SU-DHL-6 (cell line): ENCODE measurements around the gene STYX.

Experiments
- H2AFZ ChIP-seq: fragments of 200-600 bp; sonication (generic); 2 replicates; pipeline ENCODE4 v1.6.1; 2014; ENCODE audit warnings: low read depth, mild to moderate bottlenecking, moderate library complexity, mixed read lengths, antibody characterized with exemption, low read length; ENCODE audit not compliant: severe bottlenecking
- H3F3A ChIP-seq: fragments of 200-600 bp; shearing (Covaris generic); 2 replicates; pipeline ENCODE4 v1.6.0; 2016; ENCODE audit warnings: antibody characterized with exemption, mild to moderate bottlenecking; ENCODE audit not compliant: insufficient read depth
- H3K27ac ChIP-seq: fragments of 200-600 bp; sonication (generic); 2 replicates; pipeline ENCODE4 v1.5.1; 2016; ENCODE audit warnings: low read depth, mild to moderate bottlenecking, low read length, moderate library complexity, mixed read lengths
- H3K27me3 ChIP-seq: fragments of 200-600 bp; sonication (generic), shearing (Covaris generic); 2 replicates; pipeline ENCODE4 v1.6.0; 2014; ENCODE audit warnings: mild to moderate bottlenecking, low read length
- H3K36me3 ChIP-seq: fragments of 200-600 bp; sonication (generic); 2 replicates; pipeline ENCODE4 v1.6.1; 2014; ENCODE audit warnings: mild to moderate bottlenecking, low read length, mixed read lengths
- H3K4me2 ChIP-seq: fragments of 300-600, 200-600 bp; shearing (Covaris generic), sonication (generic); 2 replicates; pipeline ENCODE4 v1.6.0; 2014; ENCODE audit warnings: low read length, low read depth, mild to moderate bottlenecking; ENCODE audit not compliant: poor library complexity, severe bottlenecking
- H3K4me3 ChIP-seq: fragments of 200-600 bp; sonication (generic); 2 replicates; pipeline ENCODE4 v1.5.1; 2014; ENCODE audit warnings: antibody characterized with exemption, low read length, mild to moderate bottlenecking, mixed read lengths; ENCODE audit not compliant: insufficient read depth, poor library complexity, severe bottlenecking
- H3K79me2 ChIP-seq: fragments of 200-600 bp; sonication (generic); 2 replicates; pipeline ENCODE4 v1.6.1; 2014; ENCODE audit warnings: mild to moderate bottlenecking, low read length, moderate library complexity; ENCODE audit not compliant: insufficient read depth
- H3K9ac ChIP-seq: fragments of 200-600 bp; sonication (generic); 2 replicates; pipeline ENCODE4 v1.7.0; 2014; ENCODE audit warnings: mild to moderate bottlenecking, low read length
- H3K9me2 ChIP-seq: fragments of 200-600 bp; sonication (generic); replicated peaks from 2 replicates; pipeline ENCODE4 v1.6.1; 2014; ENCODE audit warnings: low read length; ENCODE audit not compliant: insufficient read depth
- H3K9me3 ChIP-seq: fragments of 200-600 bp; sonication (generic); 2 replicates; pipeline ENCODE4 v1.6.1; 2014; ENCODE audit warnings: low read length, mixed read lengths; ENCODE audit not compliant: insufficient read depth
- H4K20me1 ChIP-seq: fragments of 200-600 bp; sonication (generic); 2 replicates; pipeline ENCODE4 v1.6.1; 2014; ENCODE audit warnings: low read depth, mild to moderate bottlenecking, antibody characterized with exemption, low read length, moderate library complexity, mixed read lengths
- CTCF ChIP-seq: fragments of 200-600 bp; sonication (generic); IDR thresholded peaks from one replicate; pipeline ENCODE4 v1.5.1; 2017; ENCODE audit warnings: antibody characterized with exemption, mild to moderate bottlenecking, low read length, moderate library complexity; ENCODE audit not compliant: insufficient read depth, poor library complexity, severe bottlenecking
- EZH2phosphoT487 ChIP-seq: fragments of 200-600 bp; sonication (generic), shearing (Covaris generic); conservative IDR thresholded peaks from 2 replicates; pipeline ENCODE4 v1.6.1; 2018; ENCODE audit warnings: mild to moderate bottlenecking, antibody characterized with exemption, low read length, moderate library complexity, mixed read lengths

STYX gene

GRCh38 chr14:52735921-52736489, 6.0 kb downstream of the STYX start:
- TF ChIP-seq CTCF, result no peak
- no peak for TF ChIP-seq EZH2phosphoT487
- Histone ChIP-seq H3K4me3 (no peak overlapping the region), H3K9ac (no peak overlapping the region), H3K4me2 (peak overlapping the region; percentile 2), H4K20me1 (no peaks in the 10 kb centered on the region), H3K36me3 (no peaks in the 10 kb centered on the region; the same call in 1 of the 2 replicates), H3K9me3 (no peaks in the 10 kb centered on the region), H3K27me3 (no peaks in the 10 kb centered on the region), H3K27ac (no peak overlapping the region), H3K79me2 (peaks cover 80% of the 10 kb centered on the region), H3K9me2 (no peaks in the 10 kb centered on the region), H2AFZ (no peak overlapping the region), H3F3A (peaks cover 18% of the 10 kb centered on the region; the same call in 1 of the 2 replicates)

GRCh38 chr14:52738409-52738808, 8.4 kb downstream of the STYX start:
- Histone ChIP-seq H3K4me3 (no peak overlapping the region), H3K79me2 (peaks cover 83% of the 10 kb centered on the region), H3F3A (peaks cover 22% of the 10 kb centered on the region), H3K27me3 (no peaks in the 10 kb centered on the region), H3K27ac (no peak overlapping the region), H4K20me1 (no peaks in the 10 kb centered on the region), H3K9me2 (no peaks in the 10 kb centered on the region), H3K36me3 (no peaks in the 10 kb centered on the region; the same call in 1 of the 2 replicates), H3K9me3 (no peaks in the 10 kb centered on the region), H3K4me2 (no peak overlapping the region), H2AFZ (no peak overlapping the region), H3K9ac (no peak overlapping the region)
- TF ChIP-seq EZH2phosphoT487, result no peak
- TF ChIP-seq CTCF, result no peak

GRCh38 chr14:52740751-52741150, 10.8 kb downstream of the STYX start:
- H3K27me3 ChIP-seq, result no peaks in the 10 kb centered on the region
- no peaks in the 10 kb centered on the region for H3K9me2 ChIP-seq
- H4K20me1 ChIP-seq, result no peaks in the 10 kb centered on the region
- TF ChIP-seq EZH2phosphoT487, result no peak
- no peak for TF ChIP-seq CTCF
- peaks cover 4% of the 10 kb centered on the region; the same call in 1 of the 2 replicates for H3K36me3 ChIP-seq
- H3F3A ChIP-seq, result peaks cover 28% of the 10 kb centered on the region
- H3K27ac ChIP-seq, result peak overlapping the region; percentile 87; the same call in 1 of the 2 replicates
- H3K4me2 ChIP-seq, result peak overlapping the region; percentile 63
- H3K9me3 ChIP-seq, result no peaks in the 10 kb centered on the region
- H3K4me3 ChIP-seq, result no peak overlapping the region
- no peak overlapping the region for H3K9ac ChIP-seq
- peaks cover 82% of the 10 kb centered on the region for H3K79me2 ChIP-seq
- H2AFZ ChIP-seq, result no peak overlapping the region
